Mucosa of stomach (tissue), 1 donor: Measurements from ENCODE around the gene UFM1.
"Not testable (repeated sequence)": the region's sequence is repeated elsewhere in the genome, so short reads cannot be mapped to it uniquely, and the experiment has no call there.

Experiments
- H3K27me3 ChIP-seq: one replicate; pipeline ENCODE4 v1.7.0; 2013; ENCODE audit warnings: mild to moderate bottlenecking, low read length; ENCODE audit not compliant: control insufficient read depth, insufficient read depth
- H3K36me3 ChIP-seq: one replicate; pipeline ENCODE4 v1.7.0; 2013; ENCODE audit warnings: low read length; ENCODE audit not compliant: control insufficient read depth, insufficient read depth
- H3K4me1 ChIP-seq: one replicate; pipeline ENCODE4 v1.7.0; 2013; ENCODE audit warnings: mild to moderate bottlenecking, low read length; ENCODE audit not compliant: control insufficient read depth, insufficient read depth
- H3K4me3 ChIP-seq: one replicate; pipeline ENCODE4 v1.7.0; 2013; ENCODE audit warnings: low read length
- H3K9ac ChIP-seq: one replicate; pipeline ENCODE4 v1.7.0; 2013; ENCODE audit warnings: mild to moderate bottlenecking, low read length, moderate library complexity
- H3K9me3 ChIP-seq: one replicate; pipeline ENCODE4 v1.7.0; 2013; ENCODE audit warnings: mild to moderate bottlenecking, low read length, moderate library complexity; ENCODE audit not compliant: control insufficient read depth
- donor health status: Pancreatic carcinoma.

The UFM1 gene

DNA sequence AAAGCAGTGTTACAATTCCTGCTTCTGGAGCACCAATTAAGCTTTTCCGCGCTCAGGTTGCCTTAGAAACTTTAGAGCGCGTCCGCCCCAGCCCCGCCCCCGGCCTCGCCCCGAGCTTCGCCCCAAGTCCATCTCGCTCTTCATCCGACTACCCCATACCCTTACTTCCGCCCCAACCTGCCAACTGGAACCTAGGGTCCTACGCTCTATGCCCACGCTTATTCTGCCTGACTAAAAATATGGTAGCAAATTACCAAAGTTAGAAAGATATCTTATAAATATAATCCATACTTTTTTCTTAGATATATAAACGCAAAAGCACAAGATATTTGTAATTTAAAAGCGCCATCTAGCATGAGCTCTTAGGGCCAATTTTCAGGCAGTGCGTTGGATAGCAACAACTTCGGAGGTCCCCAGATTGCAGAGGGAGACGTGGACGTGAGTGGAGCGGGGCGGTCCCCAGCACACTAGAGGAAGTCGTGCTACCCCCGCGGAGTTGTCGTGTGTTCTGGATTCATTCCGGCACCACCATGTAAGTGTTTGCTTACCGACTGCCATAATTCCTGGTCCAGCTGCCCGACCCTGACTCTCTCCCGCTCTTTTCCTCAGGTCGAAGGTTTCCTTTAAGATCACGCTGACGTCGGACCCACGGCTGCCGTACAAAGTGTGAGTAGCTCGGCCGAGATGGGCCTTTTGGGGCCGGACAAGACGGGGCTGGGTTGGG, at the start of gene UFM1:
Gene UFM1, plus strand, starts transcription at position 462 of the 724 bp plus-strand sequence. Its CDS starts 69 bp downstream, at position 531.
- H3K9ac ChIP-seq, result peak within 1 kb of the TSS; percentile 92
- H3K9me3 ChIP-seq, result no peaks in the 10 kb centered on the region
- H3K27me3 ChIP-seq, result no peaks in the 10 kb centered on the region
- H3K4me3 ChIP-seq, result peak within 1 kb of the TSS; percentile 98
- no peaks in the 10 kb centered on the region for H3K36me3 ChIP-seq
- peaks cover 10% of the 10 kb centered on the region for H3K4me1 ChIP-seq

DNA sequence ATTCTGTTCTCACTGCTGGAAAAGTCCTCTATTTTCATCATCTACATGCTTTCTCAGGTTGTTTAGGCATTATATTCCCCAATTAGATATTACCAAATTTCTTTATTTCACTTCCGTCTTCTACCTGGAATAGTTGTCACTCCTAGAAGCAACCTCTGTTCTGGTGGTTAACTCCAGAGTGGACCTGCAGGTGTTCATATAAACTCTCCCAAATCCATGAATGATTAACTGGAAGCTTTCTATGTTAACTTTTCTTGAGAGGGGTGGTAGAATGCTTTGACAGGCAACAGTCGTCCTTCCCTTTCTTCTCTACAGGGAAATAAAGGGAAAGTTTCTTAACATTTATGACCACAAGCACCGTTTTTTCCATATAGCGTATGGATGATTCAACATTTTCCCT, 48.4 kb upstream of the UFM1 start:
- Histone ChIP-seq H3K27me3 (no peaks in the 10 kb centered on the region), H3K9ac (no peak overlapping the region), H3K9me3 (no peaks in the 10 kb centered on the region), H3K4me3 (no peak overlapping the region), H3K36me3 (no peaks in the 10 kb centered on the region), H3K4me1 (no peaks in the 10 kb centered on the region)

DNA sequence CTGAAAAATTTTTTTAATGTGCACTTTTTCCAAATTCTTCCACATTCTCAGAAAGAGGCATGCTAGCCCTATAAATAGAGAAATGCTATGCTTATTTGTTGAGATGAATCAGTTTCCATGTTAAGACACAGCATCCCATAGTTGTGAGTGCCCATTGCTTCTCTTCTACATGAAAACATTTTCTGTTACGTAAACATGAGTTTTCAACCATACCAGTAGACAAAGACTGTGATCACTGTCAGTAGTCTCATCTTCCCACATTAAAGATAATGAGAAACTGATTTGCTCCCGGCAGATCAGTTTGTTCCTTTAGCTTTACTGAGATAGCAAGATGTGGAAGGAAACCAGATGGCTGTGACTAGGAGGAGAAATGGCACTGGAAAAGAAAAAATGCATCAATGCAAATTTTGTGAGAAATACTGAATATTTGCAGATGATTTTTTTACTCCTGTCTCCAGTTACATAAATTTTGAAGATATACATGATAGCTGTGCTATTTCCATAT, 45.8 kb upstream of the UFM1 start:
- Histone ChIP-seq H3K4me3 (no peak overlapping the region), H3K27me3 (no peaks in the 10 kb centered on the region), H3K9ac (no peak overlapping the region), H3K36me3 (no peaks in the 10 kb centered on the region), H3K4me1 (no peaks in the 10 kb centered on the region), H3K9me3 (no peaks in the 10 kb centered on the region)

DNA sequence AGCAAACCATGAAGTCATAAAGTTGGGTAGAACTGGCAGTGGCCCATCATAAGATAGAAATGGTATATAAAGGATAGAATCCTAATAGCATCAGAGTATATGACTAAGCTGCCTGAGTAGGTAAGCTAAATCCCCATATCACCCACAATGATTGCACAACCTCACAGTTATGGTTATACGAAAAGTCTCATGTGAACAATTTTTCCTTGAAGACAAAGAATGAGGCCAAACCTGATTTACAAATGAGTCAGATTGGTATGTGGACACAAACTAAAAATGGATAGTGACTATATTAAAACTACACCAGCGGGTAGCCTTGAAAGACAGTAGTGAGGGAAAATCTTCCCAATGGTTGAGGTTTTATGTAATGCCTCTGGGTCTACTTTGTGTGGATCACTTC, 40.9 kb upstream of the UFM1 start:
- H3K4me3 ChIP-seq, result no peak overlapping the region
- H3K9me3 ChIP-seq, result no peaks in the 10 kb centered on the region
- H3K36me3 ChIP-seq, result no peaks in the 10 kb centered on the region
- H3K4me1 ChIP-seq, result no peaks in the 10 kb centered on the region
- no peak overlapping the region for H3K9ac ChIP-seq
- H3K27me3 ChIP-seq, result no peaks in the 10 kb centered on the region

DNA sequence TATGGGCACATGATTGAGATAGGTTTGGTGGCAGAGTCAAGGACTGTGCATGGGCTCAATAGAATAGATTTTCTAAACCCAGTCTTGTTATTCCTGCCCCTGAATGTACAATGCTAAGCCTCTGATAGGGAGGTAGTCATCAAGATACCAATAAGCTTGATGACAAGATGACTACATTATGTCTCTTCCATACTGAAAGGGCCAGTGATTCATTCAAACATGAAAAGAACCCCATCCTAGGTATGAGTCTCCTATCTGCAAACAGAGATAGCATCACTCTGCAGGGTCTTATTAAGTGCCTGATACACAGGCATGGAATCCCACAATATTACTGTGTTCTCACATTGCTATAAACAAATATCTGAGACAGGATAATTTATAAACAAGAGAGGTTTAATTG, 40.3 kb upstream of the UFM1 start:
- Histone ChIP-seq H3K9ac (no peak overlapping the region), H3K4me1 (no peaks in the 10 kb centered on the region), H3K9me3 (no peaks in the 10 kb centered on the region), H3K4me3 (no peak overlapping the region), H3K27me3 (no peaks in the 10 kb centered on the region), H3K36me3 (no peaks in the 10 kb centered on the region)

DNA sequence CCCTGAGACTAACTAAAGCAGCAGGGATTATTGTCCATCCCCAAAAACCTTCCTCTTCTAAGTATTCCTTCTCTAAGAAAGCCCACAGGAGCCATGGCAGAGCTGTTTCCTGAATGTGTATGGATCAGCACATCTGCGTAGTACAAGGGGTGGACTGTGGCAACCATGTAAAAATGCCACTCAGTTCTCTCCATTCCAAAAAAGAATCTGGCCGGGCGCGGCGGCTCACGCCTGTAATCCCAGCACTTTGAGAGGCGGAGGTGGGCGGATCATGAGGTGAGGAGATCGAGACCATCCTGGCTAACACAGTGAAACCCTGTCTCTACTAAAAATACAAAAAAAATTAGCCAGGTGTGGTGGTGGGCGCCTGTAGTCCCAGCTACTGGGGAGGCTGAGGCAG, 38.5 kb upstream of the UFM1 start:
- H3K9ac ChIP-seq, H3K27me3 ChIP-seq, H3K36me3 ChIP-seq, H3K4me3 ChIP-seq, H3K4me1 ChIP-seq, H3K9me3 ChIP-seq: not testable (repeated sequence)

DNA sequence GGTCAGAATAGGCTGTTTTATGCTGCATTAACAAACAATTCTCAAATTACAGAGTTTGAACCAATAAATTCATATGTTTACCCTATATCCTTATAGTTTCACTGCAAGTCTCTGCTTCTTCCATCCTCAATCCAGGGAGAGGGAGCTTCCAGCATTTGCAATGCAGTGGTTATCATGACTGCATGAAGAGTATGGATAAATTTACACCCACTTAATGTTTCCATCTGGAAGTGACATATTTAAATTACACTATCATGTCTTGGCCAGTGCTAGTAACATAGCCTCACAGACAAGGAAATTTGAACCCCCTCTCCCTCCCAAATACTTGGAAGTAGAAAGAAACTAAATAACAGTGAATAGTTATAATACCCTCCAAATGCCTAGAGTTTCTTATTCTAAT, 33.5 kb upstream of the UFM1 start:
- H3K4me3 ChIP-seq, result no peak overlapping the region
- H3K9ac ChIP-seq, result no peak overlapping the region
- H3K9me3 ChIP-seq, result no peaks in the 10 kb centered on the region
- no peaks in the 10 kb centered on the region for H3K4me1 ChIP-seq
- H3K36me3 ChIP-seq, result no peaks in the 10 kb centered on the region
- no peaks in the 10 kb centered on the region for H3K27me3 ChIP-seq

DNA sequence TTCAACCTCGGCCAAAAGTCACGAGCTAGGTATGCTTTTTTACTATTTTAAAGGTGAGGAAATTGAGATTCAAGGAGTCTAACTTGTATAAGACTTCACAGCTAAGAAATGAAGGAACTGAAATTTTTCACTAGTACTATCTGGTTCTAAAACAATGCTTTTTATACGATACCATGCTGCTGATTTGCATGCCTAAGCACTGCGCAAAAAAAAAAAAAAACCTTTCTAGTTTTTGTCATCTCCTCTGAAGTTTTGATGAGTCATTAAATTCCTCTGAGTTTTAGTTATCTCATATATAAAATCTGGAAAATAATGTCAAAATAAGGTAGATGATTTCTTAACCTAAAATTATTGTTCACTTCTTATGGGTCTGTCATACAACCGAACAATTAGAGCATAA, 28.0 kb upstream of the UFM1 start:
- Histone ChIP-seq H3K9me3 (no peaks in the 10 kb centered on the region), H3K4me1 (no peaks in the 10 kb centered on the region), H3K9ac (no peak overlapping the region), H3K36me3 (no peaks in the 10 kb centered on the region), H3K27me3 (no peaks in the 10 kb centered on the region), H3K4me3 (no peak overlapping the region)

DNA sequence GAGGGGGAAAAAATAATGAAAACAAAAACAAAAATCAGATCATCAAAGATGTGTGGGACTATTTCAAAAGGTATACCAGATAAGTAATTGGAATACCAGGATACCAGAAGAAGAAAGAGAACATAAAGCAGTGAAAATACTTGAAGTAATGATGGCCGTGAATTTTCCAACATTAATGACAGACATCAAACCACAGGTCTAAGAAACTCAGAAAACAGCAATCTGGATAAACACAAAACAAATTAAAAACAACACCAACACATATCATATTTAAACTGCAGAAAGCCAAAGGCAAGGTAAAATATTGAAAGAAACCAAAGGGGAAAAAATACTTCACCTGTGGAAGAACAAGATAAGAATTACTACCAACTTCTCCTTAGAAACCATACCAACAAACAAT, 24.2 kb upstream of the UFM1 start:
- Histone ChIP-seq H3K9ac (no peak overlapping the region), H3K9me3 (no peaks in the 10 kb centered on the region), H3K36me3 (no peaks in the 10 kb centered on the region), H3K4me3 (no peak overlapping the region), H3K27me3 (no peaks in the 10 kb centered on the region), H3K4me1 (no peaks in the 10 kb centered on the region)

DNA sequence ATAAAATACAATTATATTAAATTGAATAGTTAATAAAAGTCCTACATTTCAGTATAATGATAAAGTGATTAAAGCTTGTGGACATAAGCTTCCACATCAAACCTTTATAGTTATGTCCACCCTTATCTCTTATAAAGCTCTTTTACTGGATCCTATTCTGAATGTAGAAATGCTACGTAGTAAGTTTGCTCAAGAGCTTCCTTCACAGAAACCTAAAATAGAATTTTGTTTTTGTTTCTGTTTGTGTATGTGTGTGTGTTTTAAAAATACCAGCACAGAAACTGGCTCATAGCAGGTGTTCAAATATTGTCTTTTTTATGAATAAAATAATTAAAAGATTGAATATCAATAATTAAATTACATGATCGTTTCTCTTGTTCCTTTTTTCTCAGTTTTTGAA, 21.0 kb upstream of the UFM1 start:
- Histone ChIP-seq H3K9ac (no peak overlapping the region), H3K36me3 (no peaks in the 10 kb centered on the region), H3K4me1 (no peaks in the 10 kb centered on the region), H3K9me3 (no peaks in the 10 kb centered on the region), H3K27me3 (no peaks in the 10 kb centered on the region), H3K4me3 (no peak overlapping the region)

DNA sequence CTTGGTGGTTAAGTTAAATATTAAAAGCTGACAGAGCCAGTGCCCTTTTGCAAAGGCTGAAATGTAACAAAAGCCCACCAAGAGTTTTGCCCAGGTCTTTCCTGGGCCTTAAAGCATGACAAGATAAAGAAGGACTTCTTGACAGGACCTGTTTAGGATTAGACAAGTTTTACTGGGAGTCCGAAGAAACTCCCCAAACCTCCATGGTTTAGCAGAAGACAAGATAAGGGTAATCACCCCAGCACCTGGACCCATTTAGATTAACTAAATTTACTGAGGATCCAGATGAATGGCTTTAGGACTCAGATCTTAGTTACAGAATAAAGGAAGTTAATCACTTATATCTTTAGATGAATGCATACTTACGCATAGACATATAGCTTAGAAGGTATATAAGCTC, 14.8 kb upstream of the UFM1 start:
- no peaks in the 10 kb centered on the region for H3K9me3 ChIP-seq
- H3K9ac ChIP-seq, result no peak overlapping the region
- H3K4me1 ChIP-seq, result no peaks in the 10 kb centered on the region
- H3K27me3 ChIP-seq, result no peaks in the 10 kb centered on the region
- H3K36me3 ChIP-seq, result no peaks in the 10 kb centered on the region
- no peak overlapping the region for H3K4me3 ChIP-seq

DNA sequence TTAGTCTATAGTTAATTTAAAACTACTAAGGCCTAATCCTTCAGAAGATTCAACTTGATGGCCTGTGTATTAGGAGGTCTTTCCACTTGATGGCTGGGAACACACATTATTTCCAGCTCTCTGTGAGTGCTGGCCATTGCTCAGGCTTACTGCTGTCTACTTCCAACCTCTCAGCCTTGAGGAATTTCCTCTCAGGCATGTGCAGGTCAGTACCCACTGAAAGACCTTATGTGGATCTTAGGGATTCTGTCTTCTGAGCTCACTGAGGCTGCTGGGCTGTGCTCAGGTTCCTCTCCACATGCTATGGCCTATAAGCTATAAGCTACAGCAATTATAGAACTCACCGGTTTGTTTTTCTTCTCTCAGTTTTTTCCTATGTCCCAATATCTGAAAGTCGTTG, 11.6 kb upstream of the UFM1 start:
- no peak overlapping the region for H3K9ac ChIP-seq
- H3K27me3 ChIP-seq, result no peaks in the 10 kb centered on the region
- H3K4me3 ChIP-seq, result no peak overlapping the region
- peaks cover 4% of the 10 kb centered on the region for H3K4me1 ChIP-seq
- H3K36me3 ChIP-seq, result no peaks in the 10 kb centered on the region
- no peaks in the 10 kb centered on the region for H3K9me3 ChIP-seq

DNA sequence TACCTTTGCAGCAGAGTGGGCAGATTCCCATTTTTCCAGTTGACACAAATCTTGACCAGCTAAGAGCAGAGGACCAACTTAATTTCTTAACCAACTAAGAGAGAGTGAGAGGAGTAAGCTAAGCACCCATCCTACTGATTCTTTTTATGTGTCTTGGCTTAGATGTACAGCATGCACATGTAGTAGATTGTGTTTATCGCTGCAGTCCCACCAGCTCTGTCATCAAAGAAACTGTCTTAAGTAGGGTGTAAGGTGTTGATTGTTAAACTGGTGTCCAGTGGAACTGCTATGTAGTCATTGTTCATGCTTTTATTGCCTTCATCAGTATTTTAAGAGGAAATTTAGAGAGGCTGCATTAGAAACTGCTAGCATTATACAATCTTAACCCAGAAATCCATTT, 9.0 kb upstream of the UFM1 start:
- H3K9me3 ChIP-seq, result no peaks in the 10 kb centered on the region
- no peak overlapping the region for H3K4me3 ChIP-seq
- no peak overlapping the region for H3K9ac ChIP-seq
- H3K27me3 ChIP-seq, result no peaks in the 10 kb centered on the region
- H3K4me1 ChIP-seq, result peaks cover 4% of the 10 kb centered on the region
- no peaks in the 10 kb centered on the region for H3K36me3 ChIP-seq
